Thyroid gland (tissue), 4 donors: ENCODE measurements around the gene MAGI1.

Experiments
- CTCF ChIP-seq, 6 experiments: fragments of 200-600 bp in 3 of 6; fragments of 450-650 bp in 3 of 6; sonication (generic) in 3 of 6; IDR thresholded peaks; one replicate each; pipeline ENCODE4 v1.5.1; 2016 to 2019; ENCODE audit warnings: antibody characterized with exemption in 6 of 6, mild to moderate bottlenecking in 2 of 6, inconsistent platforms in 1 of 6, moderate library complexity in 1 of 6
- POLR2A ChIP-seq, 2 donors: fragments of 450-650 bp; IDR thresholded peaks; one replicate each; pipeline ENCODE4 v1.6.1; 2017; ENCODE audit warnings: antibody characterized with exemption in 2 of 2, mild to moderate bottlenecking in 2 of 2, moderate library complexity in 1 of 2

DNA sequence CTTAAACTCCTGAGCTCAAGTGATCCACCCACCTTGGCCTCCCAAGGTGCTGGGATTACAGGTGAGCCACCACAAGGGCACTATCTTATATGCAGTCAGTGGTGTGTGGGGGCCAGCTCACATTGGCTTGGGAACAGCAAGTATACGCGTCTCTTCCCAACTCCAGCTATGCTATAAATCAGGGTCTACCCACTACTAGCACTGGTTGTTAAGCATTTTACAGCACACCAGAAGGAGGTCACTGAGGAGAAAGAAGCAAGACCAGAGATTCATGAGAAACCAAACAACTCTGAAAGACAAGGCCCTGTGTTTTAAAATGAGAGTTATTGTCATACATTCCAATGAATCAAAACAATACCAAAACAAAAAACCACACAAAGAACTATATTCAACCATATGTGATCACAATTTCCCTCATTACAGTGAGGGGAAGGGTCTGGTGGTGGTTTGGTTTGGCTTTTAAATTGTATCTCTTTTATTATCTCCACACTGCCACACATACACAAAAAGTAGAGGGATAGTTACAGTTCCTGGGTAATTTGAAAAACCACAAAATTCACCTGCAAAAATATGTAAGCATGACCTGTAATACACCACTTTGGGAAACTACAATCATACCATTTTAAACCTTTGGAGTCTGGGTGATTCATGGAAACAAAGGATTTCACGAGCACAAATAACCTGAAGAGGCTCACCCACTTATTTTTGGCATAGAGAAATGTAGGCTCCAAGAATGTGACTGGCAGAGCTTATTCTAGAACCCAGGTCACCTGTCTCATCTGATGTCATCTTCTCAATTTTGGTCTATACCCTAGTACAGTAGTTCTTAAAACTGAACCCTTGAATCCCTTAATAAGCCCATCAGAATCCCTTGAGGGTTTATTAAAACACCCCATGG is 5.2 kb downstream of the MAGI1 start:
- TF ChIP-seq CTCF (IDR thresholded peaks at IDR 0.05), result no peak
- TF ChIP-seq POLR2A (IDR thresholded peaks at IDR 0.05), result no peak
